Trophoblast cell (in vitro differentiated cells and primary cell): ENCODE data around the gene KRT6C. TPM values are rescaled to one million over a fixed set of nuclear protein-coding genes. Genes with fewer than 3 reads are reported as not detected.
A peak's percentile ranks its signal among the peaks of the same experiment; 100 is the strongest.

Source experiments
- DNase-seq, 2 donors: peaks; one replicate each; pipeline ENCODE4 v3.0.0-alpha.2; 2016
- H2AFZ ChIP-seq: 2 replicates; pipeline ENCODE4 v1.6.1; 2013; ENCODE audit warnings: low read length, moderate library complexity, mild to moderate bottlenecking; ENCODE audit not compliant: insufficient read depth, poor library complexity
- H2AK5ac ChIP-seq: 2 replicates; pipeline ENCODE4 v1.6.1; 2013; ENCODE audit warnings: mild to moderate bottlenecking, low read length
- H2BK120ac ChIP-seq: 2 replicates; pipeline ENCODE4 v1.6.1; 2013; ENCODE audit warnings: low read length, mild to moderate bottlenecking, moderate library complexity; ENCODE audit not compliant: insufficient read depth, poor library complexity
- H2BK12ac ChIP-seq: 2 replicates; pipeline ENCODE4 v1.6.1; 2013; ENCODE audit warnings: mild to moderate bottlenecking, low read length, moderate library complexity
- H2BK5ac ChIP-seq: 2 replicates; pipeline ENCODE4 v1.6.1; 2013; ENCODE audit warnings: low read length, low read depth, moderate library complexity, mild to moderate bottlenecking; ENCODE audit not compliant: poor library complexity
- H3K14ac ChIP-seq: 2 replicates; pipeline ENCODE4 v1.6.1; 2013; ENCODE audit warnings: mild to moderate bottlenecking, low read length
- H3K18ac ChIP-seq: 2 replicates; pipeline ENCODE4 v1.6.1; 2013; ENCODE audit warnings: mild to moderate bottlenecking, low read length
- H3K23ac ChIP-seq: 2 replicates; pipeline ENCODE4 v1.6.1; 2013; ENCODE audit warnings: low read length
- H3K27ac ChIP-seq: 2 replicates; pipeline ENCODE4 v1.5.1; 2013; ENCODE audit warnings: low read depth, mild to moderate bottlenecking, inconsistent platforms, low read length, moderate library complexity
- H3K27me3 ChIP-seq: 2 replicates; pipeline ENCODE4 v1.6.1; 2013; ENCODE audit warnings: inconsistent platforms, mild to moderate bottlenecking, low read length, moderate library complexity; ENCODE audit not compliant: insufficient read depth
- H3K36me3 ChIP-seq, 2 experiments: 1 replicate in 1 of 2; 2 replicates in 1 of 2; pipeline ENCODE4 v1.6.1; 2013; ENCODE audit warnings: low read length in 2 of 2, mild to moderate bottlenecking in 2 of 2, moderate library complexity in 1 of 2; ENCODE audit not compliant: insufficient read depth in 2 of 2, control insufficient read depth in 1 of 2
- H3K4ac ChIP-seq: 2 replicates; pipeline ENCODE4 v1.6.1; 2013; ENCODE audit warnings: low read depth, mild to moderate bottlenecking, low read length, moderate library complexity
- H3K4me1 ChIP-seq, 2 experiments: 1 replicate in 1 of 2; 2 replicates in 1 of 2; pipeline ENCODE4 v1.6.1; 2013; ENCODE audit warnings: low read length in 2 of 2, mild to moderate bottlenecking in 2 of 2, moderate library complexity in 1 of 2; ENCODE audit not compliant: insufficient read depth in 2 of 2, control insufficient read depth in 1 of 2
- H3K4me2 ChIP-seq: 2 replicates; pipeline ENCODE4 v1.6.1; 2013; ENCODE audit warnings: inconsistent platforms, mild to moderate bottlenecking, low read length, moderate library complexity
- H3K4me3 ChIP-seq: 2 replicates; pipeline ENCODE4 v1.5.1; 2013; ENCODE audit warnings: mild to moderate bottlenecking, low read depth, low read length, inconsistent platforms
- H3K79me1 ChIP-seq: one replicate; pipeline ENCODE4 v1.6.1; 2013; ENCODE audit warnings: low read length
- H3K79me2 ChIP-seq: 2 replicates; pipeline ENCODE4 v1.6.1; 2013; ENCODE audit warnings: low read length, mild to moderate bottlenecking; ENCODE audit not compliant: control insufficient read depth, insufficient read depth, poor library complexity
- H3K9ac ChIP-seq: 2 replicates; pipeline ENCODE4 v1.6.1; 2013; ENCODE audit warnings: mild to moderate bottlenecking, low read length
- H3K9me3 ChIP-seq: 2 replicates; pipeline ENCODE4 v1.6.1; 2013; ENCODE audit warnings: low read depth, mild to moderate bottlenecking, control low read depth, inconsistent platforms, low read length; ENCODE audit not compliant: insufficient read depth
- H4K12ac ChIP-seq: 2 replicates; pipeline ENCODE4 v1.6.1; 2013; ENCODE audit warnings: low read depth, mild to moderate bottlenecking, low read length, moderate library complexity
- H4K8ac ChIP-seq: 2 replicates; pipeline ENCODE4 v1.6.1; 2013; ENCODE audit warnings: low read depth, mild to moderate bottlenecking, low read length, moderate library complexity
- H4K91ac ChIP-seq: one replicate; pipeline ENCODE4 v1.6.1; 2013; ENCODE audit warnings: low read depth, mild to moderate bottlenecking, low read length, moderate library complexity
- WGBS: extraction: QIAGEN DNeasy Blood & Tissue Kit; methylation state at CpG from one replicate; pipeline ENCODE4 v1.1.7; 2013; ENCODE audit warnings: missing lambda C conversion rate; ENCODE audit not compliant: insufficient read length, insufficient coverage; ENCODE audit errors: extremely low coverage; 5-methylcytosine and 5-hydroxymethylcytosine counted together
- polyA plus RNA-seq: library from polyadenylated mRNA; stranded (reverse); fragments of 200-250 nt; gene quantifications from 2 replicates; pipeline ENCODE4 v1.2.3, GENCODE V29; 2013

Gene KRT6C
- not detected in 2 replicates for polyA plus RNA-seq

- Histone ChIP-seq H3K14ac (no peak within 1 kb of the TSS), H2BK5ac (no peak within 1 kb of the TSS), H3K27ac (no peak within 1 kb of the TSS), H3K4me1 (no peaks in the 10 kb centered on the region), H3K18ac (no peak within 1 kb of the TSS), H3K27me3 (no peaks in the 10 kb centered on the region), H3K9ac (no peak within 1 kb of the TSS), H3K79me2 (no peaks in the 10 kb centered on the region), H4K12ac (no peak within 1 kb of the TSS), H2AK5ac (no peak within 1 kb of the TSS), H4K91ac (no peak within 1 kb of the TSS), H3K4me3 (no peak within 1 kb of the TSS), H2BK120ac (no peak within 1 kb of the TSS), H2AFZ (no peak within 1 kb of the TSS), H3K23ac (no peak within 1 kb of the TSS), H3K79me1 (no peaks in the 10 kb centered on the region), H4K8ac (no peak within 1 kb of the TSS), H3K9me3 (no peaks in the 10 kb centered on the region), H3K4me2 (no peak within 1 kb of the TSS), H3K36me3 (no peaks in the 10 kb centered on the region), H3K4ac (no peak within 1 kb of the TSS), H2BK12ac (no peak within 1 kb of the TSS)
- whole genome bisulfite sequencing, result no CpG with 5 or more reads among the region's 4 CpGs
- no peak for DNase-seq
Observed at GRCh38 chr12:52473768-52474167, at the start of gene KRT6C. Gene KRT6C, minus strand, starts transcription at chr12:52473805. Its CDS starts 68 bp downstream, at chr12:52473737.

DNA sequence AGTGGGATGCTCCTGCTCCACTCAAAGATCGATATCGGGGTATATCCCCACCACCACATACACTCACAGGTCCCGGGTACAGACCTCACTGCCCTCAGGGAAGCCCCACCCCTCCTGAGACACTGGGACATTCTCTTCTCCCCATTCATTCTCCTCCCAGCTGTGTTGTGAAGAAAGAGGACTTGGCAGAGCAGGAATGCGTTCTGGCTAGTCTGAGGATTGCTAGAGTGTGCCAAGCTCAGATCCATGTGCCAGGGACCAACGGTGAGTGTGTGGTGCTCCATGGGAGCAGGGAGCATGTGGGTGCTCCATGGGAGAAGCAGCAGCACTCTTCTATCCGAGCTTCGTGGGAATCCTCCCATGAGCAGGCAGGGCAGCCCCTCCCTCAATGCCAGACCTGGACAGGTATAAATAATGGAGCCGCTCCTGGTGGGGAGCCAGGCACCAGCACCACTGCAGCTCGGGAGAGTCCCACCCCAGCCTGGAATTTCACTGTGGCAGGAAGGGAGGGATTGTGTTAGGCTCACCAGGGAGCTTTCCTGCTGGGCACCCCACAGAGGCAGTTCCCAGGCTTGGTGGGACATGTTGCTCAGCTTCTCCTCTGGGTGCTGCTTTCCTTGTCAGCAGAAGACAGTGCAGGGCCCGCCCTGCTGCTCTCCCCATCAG is 48.9 kb upstream of the KRT6C start:
- H2BK12ac ChIP-seq, result peak overlapping the region; percentile 27
- peaks cover 28 to 29% of the 10 kb centered on the region in 2 experiments for H3K4me1 ChIP-seq
- peak overlapping the region; percentile 12 for H2BK120ac ChIP-seq
- no peak overlapping the region for H3K18ac ChIP-seq
- no peak overlapping the region for H2BK5ac ChIP-seq
- no peak overlapping the region for H3K27ac ChIP-seq
- H4K91ac ChIP-seq, result no peak overlapping the region
- no CpG with 5 or more reads among the region's 10 CpGs for WGBS
- no peaks in the 10 kb centered on the region for H3K36me3 ChIP-seq
- no peak overlapping the region for H4K8ac ChIP-seq
- no peak overlapping the region for H3K23ac ChIP-seq
- H3K79me2 ChIP-seq, result no peaks in the 10 kb centered on the region
- H3K9ac ChIP-seq, result no peak overlapping the region
- no peaks in the 10 kb centered on the region for H3K27me3 ChIP-seq
- no peak overlapping the region for H3K14ac ChIP-seq
- H3K4me3 ChIP-seq, result no peak overlapping the region
- no peak overlapping the region for H2AFZ ChIP-seq
- H3K9me3 ChIP-seq, result peaks cover 2% of the 10 kb centered on the region
- no peak overlapping the region for H2AK5ac ChIP-seq
- no peak overlapping the region for H4K12ac ChIP-seq
- H3K4me2 ChIP-seq, result no peak overlapping the region
- no peaks in the 10 kb centered on the region for H3K79me1 ChIP-seq
- H3K4ac ChIP-seq, result no peak overlapping the region
- no peak for DNase-seq

- Histone ChIP-seq H3K79me1 (no peaks in the 10 kb centered on the region), H3K9me3 (peaks cover 2% of the 10 kb centered on the region), H3K14ac (no peak overlapping the region), H2AK5ac (no peak overlapping the region), H3K23ac (no peak overlapping the region), H2BK120ac (no peak overlapping the region), H4K91ac (peak overlapping the region; percentile 45), H2BK12ac (no peak overlapping the region), H3K36me3 (no peaks in the 10 kb centered on the region), H2AFZ (no peak overlapping the region), H3K4me1 (peaks cover 28 to 29% of the 10 kb centered on the region in 2 experiments), H4K8ac (no peak overlapping the region), H3K9ac (no peak overlapping the region), H3K18ac (no peak overlapping the region), H3K79me2 (no peaks in the 10 kb centered on the region), H4K12ac (no peak overlapping the region), H3K27me3 (no peaks in the 10 kb centered on the region), H2BK5ac (no peak overlapping the region), H3K4ac (no peak overlapping the region), H3K4me2 (no peak overlapping the region), H3K27ac (peak overlapping the region; percentile 45), H3K4me3 (no peak overlapping the region)
- peak; percentile 27 to 48 for DNase-seq
- WGBS, result no CpG with 5 or more reads among the region's 10 CpGs
Observed at GRCh38 chr12:52521568-52522266, 48.1 kb upstream of the KRT6C start.

DNA sequence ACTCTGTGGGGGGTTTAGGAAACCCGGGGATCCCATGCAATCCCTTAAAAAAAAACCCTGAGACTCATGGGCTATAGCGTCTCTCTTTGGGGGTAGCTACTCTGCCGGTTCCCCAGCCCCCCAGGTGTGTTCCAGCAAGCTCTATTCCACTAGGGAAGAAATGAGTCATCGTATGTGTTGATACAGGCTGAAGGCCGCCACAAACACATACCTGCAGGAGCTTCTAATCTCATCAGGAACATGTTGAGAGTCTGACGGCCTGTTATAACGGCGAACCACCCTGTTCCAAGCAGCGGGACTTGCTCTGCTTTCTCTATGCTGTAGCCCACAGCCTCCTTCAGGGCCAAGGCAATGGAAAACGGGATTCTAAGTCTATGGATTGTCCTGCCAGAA is 47.6 kb upstream of the KRT6C start:
- no peak overlapping the region for H3K9ac ChIP-seq
- H2BK5ac ChIP-seq, result no peak overlapping the region
- H2AK5ac ChIP-seq, result no peak overlapping the region
- no peak overlapping the region for H3K14ac ChIP-seq
- no peak overlapping the region for H2BK12ac ChIP-seq
- H3K4me3 ChIP-seq, result no peak overlapping the region
- H4K91ac ChIP-seq, result peak overlapping the region; percentile 45
- H2AFZ ChIP-seq, result no peak overlapping the region
- H3K23ac ChIP-seq, result no peak overlapping the region
- no peak overlapping the region for H4K12ac ChIP-seq
- no peaks in the 10 kb centered on the region for H3K36me3 ChIP-seq
- H3K4ac ChIP-seq, result no peak overlapping the region
- no peak overlapping the region for H3K4me2 ChIP-seq
- no peak overlapping the region for H3K18ac ChIP-seq
- no peaks in the 10 kb centered on the region for H3K79me2 ChIP-seq
- DNase-seq, result peak; percentile 54 to 72
- WGBS, result no CpG with 5 or more reads among the region's 10 CpGs
- H3K79me1 ChIP-seq, result no peaks in the 10 kb centered on the region
- H3K4me1 ChIP-seq, result peaks cover 28 to 29% of the 10 kb centered on the region in 2 experiments
- no peaks in the 10 kb centered on the region for H3K27me3 ChIP-seq
- peak overlapping the region; percentile 45 for H3K27ac ChIP-seq
- peaks cover 2% of the 10 kb centered on the region for H3K9me3 ChIP-seq
- H2BK120ac ChIP-seq, result no peak overlapping the region
- H4K8ac ChIP-seq, result no peak overlapping the region
